Skeletal muscle tissue (tissue), 4 donors: ENCODE measurements around the gene PSMD6. TPM values are rescaled to one million over a fixed set of nuclear protein-coding genes. Genes with fewer than 3 reads are reported as not detected.

Experiments
- H3K27ac ChIP-seq: one replicate; pipeline ENCODE4 v1.7.0; 2013; ENCODE audit warnings: mild to moderate bottlenecking, low read depth, low read length, inconsistent platforms
- H3K27me3 ChIP-seq, 3 donors: one replicate each; pipeline ENCODE4 v1.7.0; 2013; ENCODE audit warnings: low read length in 3 of 3; ENCODE audit not compliant: control insufficient read depth in 3 of 3, insufficient read depth in 3 of 3
- H3K36me3 ChIP-seq, 3 donors: one replicate each; pipeline ENCODE4 v1.7.0; 2013; ENCODE audit warnings: low read length in 3 of 3; ENCODE audit not compliant: control insufficient read depth in 3 of 3, insufficient read depth in 3 of 3
- H3K4me1 ChIP-seq, 3 donors: one replicate each; pipeline ENCODE4 v1.7.0; 2013; ENCODE audit warnings: low read length in 3 of 3, mild to moderate bottlenecking in 3 of 3; ENCODE audit not compliant: control insufficient read depth in 3 of 3, insufficient read depth in 3 of 3
- H3K4me3 ChIP-seq, 3 donors: one replicate each; pipeline ENCODE4 v1.7.0; 2013; ENCODE audit warnings: low read length in 3 of 3
- H3K9ac ChIP-seq, 3 donors: one replicate each; pipeline ENCODE4 v1.7.0; 2013; ENCODE audit warnings: low read length in 3 of 3, mild to moderate bottlenecking in 3 of 3, moderate library complexity in 2 of 3, low read depth in 1 of 3
- H3K9me3 ChIP-seq, 3 donors: one replicate each; pipeline ENCODE4 v1.7.0; 2013; ENCODE audit warnings: low read length in 3 of 3; ENCODE audit not compliant: control insufficient read depth in 3 of 3
- total RNA-seq: library from RNA; depleted of rRNA; stranded (reverse); fragments of >200 nt; gene quantifications from one replicate; pipeline ENCODE4 v1.2.3, GENCODE V29; 2014
- donor health status: Osteomylitis.

Gene PSMD6
- total RNA-seq, 1 donor from 2014 or later: 70.5 TPM

- H3K4me1 ChIP-seq: peaks cover 0 to 9% (median 0%) of the 10 kb centered on the region in 3 donors
- peaks cover 27 to 45% (median 38%) of the 10 kb centered on the region in 3 donors for H3K36me3 ChIP-seq
- H3K27ac ChIP-seq: no peak overlapping the region
- no peak overlapping the region for H3K9ac ChIP-seq
- no peaks in the 10 kb centered on the region for H3K27me3 ChIP-seq
- H3K4me3 ChIP-seq: no peak overlapping the region
- H3K9me3 ChIP-seq: no peaks in the 10 kb centered on the region
These were observed 37.1 kb downstream of the PSMD6 start for GRCh38 chr3:63986146-63986545.

GRCh38 chr3:63984391-63984790 lies 38.9 kb downstream of the PSMD6 start:
- peaks cover 20 to 33% (median 32%) of the 10 kb centered on the region in 3 donors for H3K36me3 ChIP-seq
- no peaks in the 10 kb centered on the region for H3K9me3 ChIP-seq
- no peaks in the 10 kb centered on the region for H3K27me3 ChIP-seq
- H3K27ac ChIP-seq: no peak overlapping the region
- H3K4me1 ChIP-seq: peaks cover 0 to 15% (median 4%) of the 10 kb centered on the region in 3 donors
- no peak overlapping the region for H3K4me3 ChIP-seq
- no peak overlapping the region for H3K9ac ChIP-seq

GRCh38 chr3:63981980-63982379 lies 41.3 kb downstream of the PSMD6 start:
- H3K27me3 ChIP-seq: no peaks in the 10 kb centered on the region
- no peak overlapping the region for H3K27ac ChIP-seq
- H3K36me3 ChIP-seq: peaks cover 14 to 18% (median 16%) of the 10 kb centered on the region in 3 donors
- no peak overlapping the region for H3K4me3 ChIP-seq
- H3K4me1 ChIP-seq: peaks cover 5 to 19% (median 9%) of the 10 kb centered on the region in 3 donors
- no peaks in the 10 kb centered on the region for H3K9me3 ChIP-seq
- H3K9ac ChIP-seq: no peak overlapping the region

- Histone ChIP-seq H3K36me3 (peaks cover 14 to 18% (median 16%) of the 10 kb centered on the region in 3 donors), H3K4me1 (peaks cover 11 to 24% (median 14%) of the 10 kb centered on the region in 3 donors), H3K27ac (no peak overlapping the region), H3K9ac (no peak overlapping the region), H3K4me3 (no peak overlapping the region), H3K9me3 (no peaks in the 10 kb centered on the region), H3K27me3 (no peaks in the 10 kb centered on the region)
These were observed 42.3 kb downstream of the PSMD6 start for GRCh38 chr3:63980830-63981498.

GRCh38 chr3:63980019-63980418 lies 43.3 kb downstream of the PSMD6 start:
- peaks cover 17 to 26% (median 21%) of the 10 kb centered on the region in 3 donors for H3K4me1 ChIP-seq
- no peak overlapping the region for H3K4me3 ChIP-seq
- H3K27ac ChIP-seq: no peak overlapping the region
- H3K9me3 ChIP-seq: no peaks in the 10 kb centered on the region
- H3K27me3 ChIP-seq: no peaks in the 10 kb centered on the region
- no peak overlapping the region for H3K9ac ChIP-seq
- H3K36me3 ChIP-seq: peaks cover 12 to 18% (median 14%) of the 10 kb centered on the region in 3 donors

GRCh38 chr3:63979093-63979885 lies 44.0 kb downstream of the PSMD6 start:
- H3K4me3 ChIP-seq: no peak overlapping the region
- H3K9ac ChIP-seq: no peak overlapping the region
- peaks cover 11 to 18% (median 12%) of the 10 kb centered on the region in 3 donors for H3K36me3 ChIP-seq
- peaks cover 20 to 28% (median 21%) of the 10 kb centered on the region in 3 donors for H3K4me1 ChIP-seq
- no peaks in the 10 kb centered on the region for H3K9me3 ChIP-seq
- no peaks in the 10 kb centered on the region for H3K27me3 ChIP-seq
- no peak overlapping the region for H3K27ac ChIP-seq

GRCh38 chr3:63977893-63978292 lies 45.4 kb downstream of the PSMD6 start:
- no peaks in the 10 kb centered on the region for H3K27me3 ChIP-seq
- H3K4me1 ChIP-seq: peaks cover 21 to 36% (median 25%) of the 10 kb centered on the region in 3 donors
- no peak overlapping the region for H3K4me3 ChIP-seq
- H3K36me3 ChIP-seq: peaks cover 8 to 17% (median 10%) of the 10 kb centered on the region in 3 donors
- no peaks in the 10 kb centered on the region for H3K9me3 ChIP-seq
- H3K9ac ChIP-seq: no peak overlapping the region
- no peak overlapping the region for H3K27ac ChIP-seq

GRCh38 chr3:63976872-63977200 lies 46.5 kb downstream of the PSMD6 start:
- Histone ChIP-seq H3K9me3 (no peaks in the 10 kb centered on the region), H3K36me3 (peaks cover 6 to 13% (median 6%) of the 10 kb centered on the region in 3 donors), H3K27me3 (no peaks in the 10 kb centered on the region), H3K9ac (no peak overlapping the region), H3K27ac (no peak overlapping the region), H3K4me3 (no peak overlapping the region), H3K4me1 (peaks cover 21 to 41% (median 29%) of the 10 kb centered on the region in 3 donors)

- Histone ChIP-seq H3K9ac (no peak overlapping the region), H3K4me3 (no peak overlapping the region), H3K27me3 (no peaks in the 10 kb centered on the region), H3K36me3 (peaks cover 5 to 12% (median 6%) of the 10 kb centered on the region in 3 donors), H3K27ac (no peak overlapping the region), H3K4me1 (peaks cover 21 to 41% (median 29%) of the 10 kb centered on the region in 3 donors), H3K9me3 (no peaks in the 10 kb centered on the region)
These were observed 47.0 kb downstream of the PSMD6 start for GRCh38 chr3:63976161-63976871.
